Sigmoid colon (tissue), 3 donors: ENCODE results near the gene FAT2.

Experiments used
- CTCF ChIP-seq, 4 experiments: fragments of 450-650 bp in 3 of 4; fragments of 200-600 bp in 1 of 4; IDR thresholded peaks; one replicate each; pipeline ENCODE4 v1.5.1; 2016 to 2019; ENCODE audit warnings: antibody characterized with exemption in 4 of 4, mild to moderate bottlenecking in 3 of 4, moderate library complexity in 2 of 4
- POLR2A ChIP-seq, 2 donors: fragments of 450-650 bp; IDR thresholded peaks; one replicate each; pipeline ENCODE4 v1.6.1; 2016; ENCODE audit warnings: antibody characterized with exemption in 2 of 2, mild to moderate bottlenecking in 2 of 2, moderate library complexity in 2 of 2

GRCh38 chr5:151595411-151595826 is 4.3 kb upstream of the FAT2 start:
- TF ChIP-seq POLR2A (IDR thresholded peaks at IDR 0.05), result no peak
- TF ChIP-seq CTCF (IDR thresholded peaks at IDR 0.05), result no peak
